Activated CD4-positive, alpha-beta T cell treated with anti-CD3 and anti-CD28 coated beads, Interleukin-2, amount 50 U/mL, for 4 hours (primary cell): ENCODE data around the gene C2orf76.

Source experiments
- DNase-seq, 2 experiments: peaks; one replicate each; pipeline ENCODE4 v3.0.0-alpha.2; 2020

Gene C2orf76

GRCh38 chr2:119261493-119262225 lies 105.0 kb downstream of the C2orf76 start:
- no peak for DNase-seq

- no peak for DNase-seq
Measured at GRCh38 chr2:119260646-119261492, 105.8 kb downstream of the C2orf76 start.

- DNase-seq = no peak
Measured at GRCh38 chr2:119259296-119259860, 107.3 kb downstream of the C2orf76 start.

- DNase-seq = no peak
Measured at GRCh38 chr2:119257198-119257597, 109.4 kb downstream of the C2orf76 start.

GRCh38 chr2:119256582-119256921 lies 110.1 kb downstream of the C2orf76 start:
- no peak for DNase-seq

GRCh38 chr2:119255760-119256581 lies 110.7 kb downstream of the C2orf76 start:
- no peak for DNase-seq

- DNase-seq = no peak
Measured at GRCh38 chr2:119254601-119255080, 112.0 kb downstream of the C2orf76 start.

GRCh38 chr2:119253760-119254600 lies 112.7 kb downstream of the C2orf76 start:
- DNase-seq = no peak

- DNase-seq = no peak
Measured at GRCh38 chr2:119253114-119253702, 113.4 kb downstream of the C2orf76 start.
